Stomach (tissue), 9 donors: ENCODE results near the gene ITPKB. TPM values are rescaled to one million over a fixed set of nuclear protein-coding genes. Genes with fewer than 3 reads are reported as not detected.

Experiments
- DNase-seq, 2 donors: peaks; one replicate each; pipeline versions ENCODE4 v3.0.0 to v3.0.0-alpha.2; 2013 to 2019
- H3K27ac ChIP-seq, 5 donors: fragments of 200-600 bp in 4 of 5; sonication (generic) in 4 of 5; one replicate each; pipeline ENCODE4 v1.5.1; 2013 to 2019; ENCODE audit warnings: mild to moderate bottlenecking in 1 of 5, moderate library complexity in 1 of 5
- H3K27me3 ChIP-seq, 3 donors: fragments of 200-600 bp; sonication (generic); one replicate each; pipeline ENCODE4 v1.5.1; 2017 to 2019; ENCODE audit warnings: mixed run types in 1 of 3
- H3K36me3 ChIP-seq, 4 donors: fragments of 200-600 bp; sonication (generic); 1 replicate in 3 of 4; 2 replicates in 1 of 4; pipeline ENCODE4 v1.5.1; 2016 to 2019
- H3K4me1 ChIP-seq, 4 donors: fragments of 200-600 bp; sonication (generic); one replicate each; pipeline ENCODE4 v1.5.1; 2016 to 2019
- H3K4me3 ChIP-seq, 4 donors: fragments of 200-600 bp; sonication (generic) in 3 of 4; one replicate each; pipeline ENCODE4 v1.5.1; 2016 to 2019; ENCODE audit warnings: mild to moderate bottlenecking in 1 of 4
- H3K9me3 ChIP-seq, 4 donors: fragments of 200-600 bp; sonication (generic); one replicate each; pipeline ENCODE4 v1.5.1; 2016 to 2019
- EP300 ChIP-seq: sonication (generic); formaldehyde crosslinking; IDR thresholded peaks from one replicate; pipeline ENCODE4 v1.6.1; 2017; ENCODE audit warnings: antibody characterized with exemption
- POLR2A ChIP-seq, 4 donors: fragments of 450-650 bp; IDR thresholded peaks; one replicate each; pipeline ENCODE4 v1.6.1; 2016; ENCODE audit warnings: antibody characterized with exemption in 4 of 4, control low read depth in 2 of 4, mild to moderate bottlenecking in 1 of 4, moderate library complexity in 1 of 4
- POLR2AphosphoS5 ChIP-seq, 3 donors: sonication (generic); formaldehyde crosslinking; IDR thresholded peaks; one replicate each; pipeline ENCODE4 v1.6.1; 2016; ENCODE audit warnings: antibody characterized with exemption in 3 of 3
- WGBS, 5 donors: extraction: QIAGEN DNeasy Blood & Tissue Kit in 3 of 5; methylation state at CpG; one replicate each; pipeline versions ENCODE4 v1.1.5 to v1.1.7; 2013 to 2018; 5-methylcytosine and 5-hydroxymethylcytosine counted together
- intact Hi-C: fragments of 100-400 bp; cut with DNase I; formaldehyde crosslinking; loops from one replicate; pipeline ENCODE4 v1.15.1; 2023; ENCODE audit warnings: low total_unique reads
- polyA plus RNA-seq, 3 donors: library from polyadenylated mRNA; stranded (reverse); fragments of 200-250 nt; gene quantifications; one replicate each; pipeline ENCODE4 v1.2.3, GENCODE V29; 2013
- total RNA-seq, 5 donors: library from RNA; depleted of rRNA; stranded (reverse); fragments of >200 nt; gene quantifications; one replicate each; pipeline versions ENCODE4 v1.1.0 to v1.2.3, GENCODE V29; 2014 to 2016
- TF ChIP-seq, protein P1 (sequence below), 7 experiments: fragments of 450-650 bp in 4 of 7; fragments of 200-600 bp in 3 of 7; sonication (generic) in 3 of 7; IDR thresholded peaks; one replicate each; pipeline ENCODE4 v1.5.1; 2016 to 2019; ENCODE audit warnings: antibody characterized with exemption in 7 of 7, control low read depth in 2 of 7, mild to moderate bottlenecking in 1 of 7
- donor health status: healthy with polysubstance abuse.
- donor health status: Bipolar disorder and iron deficiency.
- donor health status: healthy.

The ITPKB gene
- total and polyA plus RNA-seq, 8 donors: 3.8 to 38.8 (median 19.1) TPM

DNA sequence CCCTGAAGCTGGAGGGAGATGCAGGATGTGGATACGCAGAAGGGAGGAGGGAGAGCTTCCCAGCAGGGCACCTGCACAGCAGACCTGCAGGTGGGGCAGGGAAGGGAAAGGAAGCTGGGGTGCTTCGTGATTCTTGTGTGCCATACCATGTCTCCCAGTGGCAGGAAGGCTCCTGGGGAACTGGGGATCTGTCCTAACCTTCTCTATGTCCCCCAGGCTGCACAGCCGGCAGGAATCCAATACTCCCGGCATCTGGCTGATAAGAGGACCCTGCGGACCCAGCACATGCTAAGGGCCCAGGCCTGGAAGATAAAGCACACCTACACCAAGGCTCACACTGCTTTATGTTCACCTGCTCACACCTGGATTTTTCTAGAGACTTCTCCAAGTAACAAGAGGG, 79.4 kb downstream of the ITPKB start:
- Histone ChIP-seq H3K4me3 (no peak overlapping the region), H3K4me1 (peaks cover 0 to 100% (median 98%) of the 10 kb centered on the region in 4 donors), H3K36me3 (no peaks in the 10 kb centered on the region), H3K27ac (no peak overlapping the region), H3K9me3 (no peaks in the 10 kb centered on the region), H3K27me3 (no peaks in the 10 kb centered on the region)
- DNase-seq: no peak
- 36 to 82% (median 66%) methylated on average over 4 to 5 of the region's 5 CpGs for WGBS, 5 donors
- TF ChIP-seq POLR2A (IDR thresholded peaks at IDR 0.05) (no peak), POLR2AphosphoS5 (IDR thresholded peaks at IDR 0.05) (no peak), EP300 (no peak)
- TF ChIP-seq, protein P1, sequence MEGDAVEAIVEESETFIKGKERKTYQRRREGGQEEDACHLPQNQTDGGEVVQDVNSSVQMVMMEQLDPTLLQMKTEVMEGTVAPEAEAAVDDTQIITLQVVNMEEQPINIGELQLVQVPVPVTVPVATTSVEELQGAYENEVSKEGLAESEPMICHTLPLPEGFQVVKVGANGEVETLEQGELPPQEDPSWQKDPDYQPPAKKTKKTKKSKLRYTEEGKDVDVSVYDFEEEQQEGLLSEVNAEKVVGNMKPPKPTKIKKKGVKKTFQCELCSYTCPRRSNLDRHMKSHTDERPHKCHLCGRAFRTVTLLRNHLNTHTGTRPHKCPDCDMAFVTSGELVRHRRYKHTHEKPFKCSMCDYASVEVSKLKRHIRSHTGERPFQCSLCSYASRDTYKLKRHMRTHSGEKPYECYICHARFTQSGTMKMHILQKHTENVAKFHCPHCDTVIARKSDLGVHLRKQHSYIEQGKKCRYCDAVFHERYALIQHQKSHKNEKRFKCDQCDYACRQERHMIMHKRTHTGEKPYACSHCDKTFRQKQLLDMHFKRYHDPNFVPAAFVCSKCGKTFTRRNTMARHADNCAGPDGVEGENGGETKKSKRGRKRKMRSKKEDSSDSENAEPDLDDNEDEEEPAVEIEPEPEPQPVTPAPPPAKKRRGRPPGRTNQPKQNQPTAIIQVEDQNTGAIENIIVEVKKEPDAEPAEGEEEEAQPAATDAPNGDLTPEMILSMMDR (IDR thresholded peaks at IDR 0.05): no peak
- intact Hi-C loops: no loop called here

DNA sequence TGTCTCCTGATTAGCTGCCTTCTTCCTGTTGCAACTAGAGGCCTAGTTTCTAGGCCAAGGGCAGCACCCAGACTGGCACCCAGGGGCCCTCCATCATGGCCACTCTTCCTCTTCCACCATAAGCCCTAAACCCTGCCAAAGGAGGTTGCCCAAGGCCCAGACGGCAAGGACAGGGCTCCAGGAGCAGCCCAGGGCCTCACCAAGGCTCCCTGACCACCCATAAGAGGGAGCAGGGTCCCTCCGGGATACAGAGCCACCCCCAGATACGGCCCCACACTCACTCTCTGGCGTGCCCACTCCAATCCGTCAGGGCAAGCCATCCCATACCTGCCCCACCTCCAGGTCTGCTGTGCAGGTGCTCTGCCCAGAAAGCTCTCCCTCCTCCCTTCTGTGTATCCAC, 79.9 kb downstream of the ITPKB start:
- H3K27me3 ChIP-seq: no peaks in the 10 kb centered on the region
- no peaks in the 10 kb centered on the region for H3K36me3 ChIP-seq
- intact Hi-C loops: no loop called here
- TF ChIP-seq POLR2A (IDR thresholded peaks at IDR 0.05) (no peak), EP300 (no peak), POLR2AphosphoS5 (IDR thresholded peaks at IDR 0.05) (no peak)
- TF ChIP-seq, protein P1 (IDR thresholded peaks at IDR 0.05): no peak
- peak overlapping the region in 1 of 5 donors; percentile 1 for H3K27ac ChIP-seq
- no peak overlapping the region for H3K4me3 ChIP-seq
- H3K9me3 ChIP-seq: no peaks in the 10 kb centered on the region
- 70 to 97% (median 86%) methylated on average over 2 to 5 of the region's 5 CpGs for WGBS, 5 donors
- no peak for DNase-seq
- H3K4me1 ChIP-seq: peaks cover 0 to 100% (median 97%) of the 10 kb centered on the region in 4 donors

DNA sequence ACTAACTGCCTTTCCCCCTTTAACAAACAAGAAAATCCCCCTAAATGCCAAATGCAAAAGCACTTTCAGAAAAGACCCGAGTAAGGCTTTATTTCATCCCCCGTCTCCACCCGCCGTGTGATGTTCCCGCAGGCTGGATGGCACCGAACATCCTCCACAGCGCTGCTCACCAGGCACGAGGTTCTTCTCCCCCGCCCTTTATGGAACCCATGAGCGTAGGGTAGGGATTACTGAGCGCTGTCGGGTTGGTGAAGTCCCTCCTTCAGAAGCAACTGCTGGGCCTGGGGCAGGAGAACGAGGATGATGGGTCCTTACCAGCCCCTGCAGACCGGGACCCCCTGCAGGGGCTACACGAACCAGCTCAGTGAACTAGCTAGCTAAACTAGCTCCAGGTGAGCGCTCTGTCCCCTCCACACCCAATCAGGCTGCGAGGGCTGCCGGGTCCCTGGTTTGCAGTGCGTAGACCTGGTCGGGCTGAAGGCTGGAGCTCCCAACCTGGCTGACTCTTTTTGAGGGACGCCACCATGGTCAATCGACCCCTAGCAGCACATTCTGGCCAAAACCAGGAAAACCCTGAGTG, 80.4 kb downstream of the ITPKB start:
- Histone ChIP-seq H3K27me3 (no peaks in the 10 kb centered on the region), H3K9me3 (no peaks in the 10 kb centered on the region), H3K4me1 (peaks cover 0 to 100% (median 95%) of the 10 kb centered on the region in 4 donors), H3K4me3 (no peak overlapping the region), H3K36me3 (no peaks in the 10 kb centered on the region), H3K27ac (peak overlapping the region in 1 of 5 donors; percentile 1)
- intact Hi-C loops: no loop called here
- no peak for DNase-seq
- 78 to 93% (median 91%) methylated on average over 17 to 22 of the region's 22 CpGs for WGBS, 5 donors
- TF ChIP-seq POLR2A (IDR thresholded peaks at IDR 0.05): no peak

DNA sequence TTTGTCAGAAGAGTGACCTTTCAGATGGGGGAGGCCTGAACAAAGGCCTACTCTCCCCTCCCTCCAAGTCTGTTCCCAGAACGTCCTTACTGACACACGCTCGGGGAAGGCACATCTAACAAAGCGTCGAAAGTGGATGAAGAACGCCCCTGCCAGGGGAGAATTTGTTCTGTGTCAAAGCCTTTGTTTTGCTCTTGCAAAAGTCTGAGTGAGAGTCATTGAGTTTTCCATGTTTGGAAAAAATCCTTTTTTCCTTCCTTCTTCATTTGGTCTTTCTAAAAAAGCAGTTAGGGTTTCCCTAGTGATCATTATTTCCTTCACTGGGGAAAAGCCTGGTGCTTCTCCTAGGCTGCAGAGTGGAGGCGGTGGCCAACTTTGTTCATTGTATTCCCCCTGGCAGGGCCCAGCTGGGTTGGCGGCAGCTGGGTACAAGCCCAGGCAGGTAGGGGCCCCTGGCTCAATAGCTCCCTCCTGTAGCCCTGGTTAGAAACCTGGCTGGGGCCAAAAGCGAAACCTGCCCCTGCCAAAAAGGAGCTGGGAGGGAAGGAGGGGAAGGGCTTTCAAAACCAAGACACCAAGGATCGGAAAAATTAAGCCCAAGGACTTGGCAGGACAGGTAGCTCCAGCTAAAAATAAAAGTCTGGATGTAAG, 81.1 kb downstream of the ITPKB start:
- H3K36me3 ChIP-seq: no peaks in the 10 kb centered on the region
- peak overlapping the region in 1 of 5 donors; percentile 42 for H3K27ac ChIP-seq
- WGBS, 5 donors: 57 to 66% (median 64%) methylated on average over 10 of the region's 10 CpGs
- TF ChIP-seq POLR2AphosphoS5 (IDR thresholded peaks at IDR 0.05) (peak in 1 of 3 donors; percentile 59), EP300 (no peak), POLR2A (IDR thresholded peaks at IDR 0.05) (no peak)
- TF ChIP-seq, protein P1 (IDR thresholded peaks at IDR 0.05): no peak
- intact Hi-C loops: no loop called here
- H3K4me1 ChIP-seq: peaks cover 0 to 95% (median 90%) of the 10 kb centered on the region in 4 donors
- no peaks in the 10 kb centered on the region for H3K9me3 ChIP-seq
- no peaks in the 10 kb centered on the region for H3K27me3 ChIP-seq
- H3K4me3 ChIP-seq: no peak overlapping the region
- DNase-seq: peak; percentile 53 to 80
